Measurements from ENCODE around the gene ONECUT1.
"Not testable (repeated sequence)": the region's sequence is repeated elsewhere in the genome, so short reads cannot be mapped to it uniquely, and the experiment has no call there.

Gene ONECUT1

DNA sequence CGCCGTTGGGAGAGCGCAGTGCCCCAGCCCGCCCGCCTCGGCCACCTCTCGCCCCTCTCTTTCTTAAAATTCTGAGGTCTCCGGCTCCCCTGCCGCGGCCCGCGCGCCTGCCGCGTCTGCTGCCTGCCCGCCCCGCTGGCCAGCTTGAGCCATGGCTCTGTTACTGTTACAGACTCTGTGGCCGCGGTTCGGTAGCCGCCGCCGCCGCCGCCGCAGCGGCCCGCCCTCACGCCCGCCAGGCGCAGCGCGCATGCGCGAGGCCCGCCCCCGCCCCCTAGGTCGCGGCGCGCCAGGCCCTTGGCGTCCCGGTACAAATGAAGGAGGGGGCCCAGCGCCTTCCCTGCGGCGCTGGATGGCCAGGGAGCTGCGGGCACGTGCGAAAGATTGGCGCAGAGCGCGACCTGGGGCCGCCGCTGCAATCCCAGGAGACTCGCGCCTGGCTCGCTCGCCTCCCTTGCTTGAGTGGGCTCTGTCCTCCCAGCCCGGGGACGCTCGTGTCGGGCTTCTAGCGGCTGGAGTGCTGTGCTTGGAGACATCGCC lies at the start of gene ONECUT1:
Gene ONECUT1 (minus strand): TSS at position 168 of the 540 bp plus-strand sequence. CDS start 452 bp downstream, outside the sequence.
- H3K27ac ChIP-seq, result no peak within 1 kb of the TSS
- DNase-seq (ENCODE audit: low read depth, low spot score), result no peak

DNA sequence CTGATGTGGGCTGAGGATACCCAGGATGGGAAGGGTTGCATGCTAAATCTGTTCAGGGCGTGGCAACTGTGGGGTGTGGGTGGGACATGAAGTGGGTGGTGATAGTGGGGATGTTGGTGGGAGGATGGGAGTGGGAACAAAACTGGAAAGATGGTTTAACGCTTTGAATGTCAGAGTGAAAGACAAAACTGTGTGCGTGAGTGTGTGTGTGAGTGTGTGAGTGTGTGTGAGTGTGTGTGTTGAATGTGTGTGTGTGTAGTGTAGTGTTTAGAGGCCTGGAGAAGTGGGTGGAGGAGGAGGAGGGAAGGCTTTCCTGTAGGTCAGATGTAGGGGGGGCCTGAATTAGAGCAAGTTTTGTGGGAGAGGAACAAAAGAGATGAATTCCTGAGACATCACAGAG lies 44.2 kb upstream of the ONECUT1 start:
- no peak overlapping the region for H3K27ac ChIP-seq
- no peak for DNase-seq (ENCODE audit: low read depth, low spot score)

DNA sequence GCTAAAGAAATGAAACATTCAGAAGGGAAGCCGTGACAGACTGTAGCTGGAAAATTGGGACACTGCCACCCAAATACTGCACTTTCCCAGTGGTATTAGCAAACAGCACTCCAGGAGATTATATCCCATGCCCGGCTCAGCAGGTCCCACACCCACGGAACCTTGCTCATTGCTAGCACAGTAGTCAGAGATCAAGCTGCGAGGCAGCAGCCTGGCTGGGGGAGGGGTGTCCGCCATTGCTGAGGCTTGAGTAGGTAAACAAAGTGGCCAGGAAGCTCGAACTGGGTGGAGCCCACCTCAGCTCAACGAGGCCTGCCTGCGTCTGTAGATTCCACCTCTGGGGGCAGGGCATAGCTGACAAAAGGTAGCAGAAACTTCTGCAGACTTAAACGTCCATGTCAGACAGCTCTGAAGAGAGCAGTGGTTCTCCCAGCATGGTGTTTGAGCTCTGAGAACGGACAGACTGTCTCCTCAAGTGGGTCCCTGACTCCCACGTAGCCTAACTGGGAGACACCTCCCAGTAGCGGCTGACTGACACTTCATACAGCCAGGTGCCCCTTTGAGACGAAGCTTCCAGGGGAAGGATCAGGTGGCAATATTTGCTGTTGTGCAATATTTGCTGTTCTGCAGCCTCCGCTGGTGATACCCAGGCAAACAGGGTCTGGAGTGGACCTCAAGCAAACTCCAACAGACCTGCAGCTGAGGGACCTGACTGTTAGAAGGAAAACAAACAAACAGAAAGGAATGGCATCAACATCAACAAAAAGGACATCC lies 34.2 kb upstream of the ONECUT1 start:
- not testable (repeated sequence) for DNase-seq (ENCODE audit: low read depth, low spot score); H3K27ac ChIP-seq

DNA sequence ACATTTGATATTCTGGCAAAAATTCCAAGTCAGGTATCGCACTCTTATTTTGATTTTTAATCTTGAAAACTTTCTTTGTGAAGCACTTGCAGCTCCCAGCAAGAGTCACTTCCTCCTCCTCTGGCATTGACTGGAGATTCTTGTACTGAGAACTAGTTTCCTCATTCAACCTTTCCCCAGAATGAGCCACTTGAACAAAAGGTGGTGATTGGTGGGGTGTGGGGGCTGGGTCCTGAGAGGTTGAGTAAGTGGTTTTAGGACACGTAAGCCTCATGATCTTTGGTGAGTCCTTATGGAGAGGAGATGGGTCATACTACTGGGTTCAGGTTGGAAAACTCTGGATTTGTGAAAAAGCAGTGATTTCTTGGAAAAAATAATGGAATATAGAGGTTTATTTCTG lies 32.3 kb upstream of the ONECUT1 start:
- no peak for DNase-seq (ENCODE audit: low read depth, low spot score)
- H3K27ac ChIP-seq, result no peak overlapping the region

DNA sequence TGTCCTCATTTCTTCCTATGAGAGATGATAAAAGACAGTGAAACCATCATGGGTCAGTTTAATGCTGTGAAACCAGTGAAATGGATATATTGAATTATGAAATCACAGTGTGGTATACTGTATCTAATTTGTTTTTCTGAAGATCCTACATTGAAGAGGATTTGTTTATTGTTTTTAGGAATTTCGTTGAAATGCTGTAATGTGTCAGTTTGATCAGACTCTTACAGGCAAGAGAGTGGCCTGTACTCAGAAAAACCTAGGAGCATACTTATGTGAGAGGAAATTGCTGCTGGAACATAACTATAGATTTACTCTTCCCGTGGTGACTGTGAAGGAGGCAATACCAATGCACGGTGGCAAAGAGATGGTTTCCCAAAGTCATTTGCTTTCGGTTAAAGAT lies 29.1 kb upstream of the ONECUT1 start:
- H3K27ac ChIP-seq, result no peak overlapping the region

DNA sequence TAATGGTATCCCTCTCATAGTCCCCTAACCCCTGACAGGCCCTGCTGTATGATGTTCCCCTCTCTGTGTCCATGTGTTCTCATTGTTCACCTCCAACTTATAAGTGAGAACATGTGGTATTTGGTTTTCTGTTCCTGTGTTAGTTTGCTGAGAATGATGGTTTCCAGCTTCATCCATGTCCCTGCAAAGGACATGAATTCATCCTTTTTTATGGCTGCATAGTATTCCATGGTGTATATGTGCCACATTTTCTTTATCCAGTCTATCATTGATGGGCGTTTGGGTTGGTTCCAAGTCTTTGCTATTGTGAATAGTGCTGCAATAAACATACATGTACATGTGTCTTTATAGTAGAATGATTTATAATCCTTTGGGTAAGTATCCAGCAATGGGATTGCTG lies 25.8 kb upstream of the ONECUT1 start:
- not testable (repeated sequence) for H3K27ac ChIP-seq; DNase-seq (ENCODE audit: low read depth, low spot score)

More for the DNA sequence above, 29.1 kb upstream of the ONECUT1 start:
- no peak for DNase-seq (ENCODE audit: low read depth, low spot score)

DNA sequence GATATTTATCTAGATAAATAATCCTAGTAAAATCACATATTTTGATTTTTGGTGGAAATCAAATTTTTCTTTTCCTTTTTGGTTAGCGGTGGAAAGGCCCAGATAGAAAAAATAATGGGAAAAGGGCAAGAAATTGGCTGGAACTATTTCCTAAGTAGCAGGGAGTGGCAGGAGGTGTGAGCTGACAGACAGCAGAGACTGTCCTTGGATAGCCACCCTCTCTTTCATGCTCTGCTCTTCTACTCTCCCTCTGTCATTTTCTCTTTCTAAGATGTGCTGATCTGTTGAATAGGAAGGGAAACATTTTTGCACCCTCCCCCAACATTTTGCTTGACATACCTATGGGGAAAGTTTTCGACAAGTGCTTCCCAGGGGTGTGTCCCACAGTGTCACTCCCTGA lies 18.9 kb upstream of the ONECUT1 start:
- no peak for DNase-seq (ENCODE audit: low read depth, low spot score)

DNA sequence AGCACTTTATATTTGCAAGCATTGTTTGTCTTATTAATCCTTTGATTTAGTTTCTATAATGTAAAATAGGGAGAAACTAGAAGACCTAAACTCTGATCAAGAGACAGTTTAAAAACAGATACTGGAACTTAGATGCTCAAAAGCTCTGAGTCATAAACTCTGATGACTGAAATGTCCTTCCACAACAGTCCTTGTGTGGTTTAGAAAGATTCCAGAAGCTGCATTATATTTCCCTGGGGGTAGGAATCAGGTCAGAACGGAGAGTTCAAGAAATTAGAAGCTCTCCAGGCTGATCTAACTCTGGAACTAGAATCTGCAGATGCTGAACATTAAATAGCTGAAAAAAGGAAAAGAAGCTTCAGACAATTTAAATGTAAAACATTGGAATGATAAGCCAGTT lies 18.3 kb upstream of the ONECUT1 start:
- H3K27ac ChIP-seq, result no peak overlapping the region
- no peak for DNase-seq (ENCODE audit: low read depth, low spot score)

More for the DNA sequence above, 18.9 kb upstream of the ONECUT1 start:
- H3K27ac ChIP-seq, result no peak overlapping the region

DNA sequence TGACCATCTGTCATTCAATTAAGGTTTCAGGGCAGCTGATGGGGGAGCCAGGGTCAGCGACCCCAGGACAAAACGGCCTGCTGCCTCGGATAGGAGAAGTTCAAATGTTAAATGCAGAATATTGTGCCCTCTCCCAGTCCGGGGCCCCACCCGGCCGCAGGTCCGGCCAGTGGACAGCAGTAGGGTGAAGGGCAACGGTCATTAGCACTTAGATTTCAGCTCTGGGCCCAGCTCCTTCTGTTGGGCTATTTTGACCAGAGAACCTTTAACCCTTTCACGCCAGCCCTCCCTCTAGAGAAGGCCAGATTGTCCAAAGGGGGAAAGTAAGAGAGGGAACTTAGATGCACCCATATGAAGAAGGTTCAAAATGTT lies 16.1 kb upstream of the ONECUT1 start:
- H3K27ac ChIP-seq, result no peak overlapping the region
- DNase-seq (ENCODE audit: low read depth, low spot score), result no peak

DNA sequence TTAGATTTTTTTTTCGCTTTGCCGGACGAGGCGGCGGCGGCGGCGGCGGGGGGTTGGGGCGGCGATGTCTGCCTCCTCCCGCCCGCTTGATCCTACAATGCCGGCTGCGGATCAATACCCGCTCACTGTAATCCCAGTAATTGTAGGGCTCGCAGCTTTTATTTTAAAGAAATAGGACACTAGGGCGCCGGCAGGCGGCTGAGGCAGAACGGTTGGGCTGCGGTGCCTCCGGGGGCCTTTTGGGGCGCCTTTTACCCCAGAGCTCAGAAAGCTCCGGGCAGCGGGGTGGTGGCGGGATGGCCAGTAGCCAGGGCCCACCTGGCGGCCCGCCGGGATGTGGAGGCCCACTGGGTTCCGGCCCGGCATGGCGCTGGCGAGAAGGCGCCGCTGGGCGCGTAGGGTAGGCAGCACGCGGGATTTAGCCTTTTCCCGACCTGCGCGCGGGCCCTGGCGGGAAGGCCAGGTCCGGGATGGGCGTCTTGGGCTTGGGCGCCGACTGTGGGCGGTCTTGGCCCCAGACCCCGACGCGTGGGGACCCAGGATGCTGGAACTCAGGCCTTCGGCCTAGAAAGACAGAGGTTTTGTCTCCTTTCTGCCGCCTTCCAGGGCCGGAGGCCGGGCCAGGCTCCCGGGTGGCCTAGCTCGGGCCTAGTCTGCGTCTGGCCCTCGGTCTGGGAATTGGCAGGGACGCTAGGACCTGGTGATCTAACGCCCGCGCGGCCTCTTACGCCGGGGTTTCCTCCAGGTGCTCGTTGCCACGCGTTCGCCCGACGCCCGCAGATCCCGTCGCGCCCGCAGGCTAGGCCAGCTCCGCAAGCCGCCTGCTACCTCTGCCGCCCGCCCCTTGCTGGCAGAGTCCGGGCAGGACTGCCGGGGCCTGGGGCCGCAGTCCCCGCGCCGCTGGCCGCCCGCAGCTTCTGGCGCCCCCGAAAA lies 15.5 kb upstream of the ONECUT1 start:
- DNase-seq (ENCODE audit: low read depth, low spot score), result no peak
- no peak overlapping the region for H3K27ac ChIP-seq

DNA sequence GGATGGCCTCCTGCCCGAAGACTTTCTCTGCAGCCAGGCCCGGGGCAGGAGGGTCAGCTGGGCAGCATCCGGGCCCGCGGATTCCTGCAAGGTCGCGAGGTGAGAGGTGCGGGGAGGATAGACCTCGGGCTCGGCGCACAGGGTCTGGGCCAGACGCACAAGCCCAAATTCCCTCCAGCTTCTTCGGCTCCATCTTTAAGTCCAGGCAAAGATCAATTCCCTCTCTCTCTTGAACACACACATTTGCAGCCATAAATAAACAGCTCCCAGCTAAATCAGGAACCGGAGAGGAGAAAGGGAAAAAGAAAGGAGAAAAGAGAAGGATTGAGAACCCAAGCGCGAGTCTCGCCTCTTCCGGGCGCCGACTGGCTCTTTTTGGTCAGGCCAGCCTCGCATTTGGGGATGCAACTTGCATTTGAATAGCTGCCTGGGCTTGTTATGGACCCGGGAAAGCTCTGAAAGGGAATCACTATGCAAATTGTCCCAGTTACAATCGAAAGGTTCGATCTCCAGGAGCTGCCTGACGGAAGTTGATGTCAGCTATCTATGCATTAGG lies 14.5 kb upstream of the ONECUT1 start:
- DNase-seq (ENCODE audit: low read depth, low spot score), result no peak
- H3K27ac ChIP-seq, result no peak overlapping the region

DNA sequence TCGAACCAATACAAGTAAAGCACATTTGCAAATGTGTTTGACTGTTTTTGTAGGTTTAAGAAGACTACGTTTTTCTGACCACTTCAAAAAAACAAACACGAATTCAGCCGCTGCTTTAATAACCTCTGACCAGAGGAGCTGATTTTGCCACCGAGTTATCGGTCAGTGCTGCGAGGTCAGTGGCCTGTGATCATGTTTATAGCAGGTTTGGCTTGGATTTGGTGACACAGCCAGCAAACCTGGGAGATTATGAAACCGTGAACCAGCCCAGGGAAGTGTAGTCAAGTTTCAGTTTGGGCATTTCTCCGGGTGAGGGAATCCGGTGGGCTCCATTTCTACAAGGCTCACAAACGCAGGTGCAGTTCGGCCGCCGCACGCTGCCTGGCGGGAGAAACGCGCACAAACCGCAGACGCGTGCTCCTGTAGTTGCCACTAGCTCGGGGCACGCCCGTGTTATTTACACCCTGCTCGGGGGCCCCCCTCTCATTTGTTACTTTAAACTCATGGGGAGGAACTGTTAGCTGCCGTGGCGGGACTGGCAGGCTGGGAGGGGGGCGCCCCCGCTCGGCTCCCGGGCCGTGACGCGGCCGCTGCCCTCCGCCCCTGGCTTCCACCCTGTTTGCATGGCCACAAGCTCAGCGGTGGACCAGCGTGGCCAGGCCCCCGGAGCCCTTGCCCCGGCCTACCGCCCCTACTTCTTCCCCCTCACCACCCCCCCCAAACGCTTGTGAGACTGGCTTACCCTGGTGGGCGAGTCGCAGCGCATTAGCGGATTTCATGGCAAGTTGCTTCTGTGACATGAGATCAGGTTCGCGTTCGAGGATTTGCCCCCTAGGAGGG lies 13.6 kb upstream of the ONECUT1 start:
- no peak for DNase-seq (ENCODE audit: low read depth, low spot score)
- no peak overlapping the region for H3K27ac ChIP-seq

DNA sequence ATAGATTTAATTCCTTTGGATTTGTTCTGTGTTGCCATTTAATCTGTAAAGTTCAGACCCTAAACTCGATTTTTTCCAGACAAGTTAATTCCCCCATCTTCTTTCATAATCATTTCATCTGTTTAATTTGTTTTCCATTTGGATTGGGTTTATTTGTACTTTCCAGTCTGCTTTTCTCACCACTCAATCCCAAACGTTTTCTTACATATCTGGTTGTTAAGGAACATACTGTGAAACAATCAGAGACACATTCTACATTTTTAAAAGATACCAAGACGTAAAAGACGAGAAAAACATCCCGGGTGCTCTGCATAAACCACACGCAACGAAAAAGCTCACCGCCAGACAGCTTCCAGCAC lies 13.0 kb upstream of the ONECUT1 start:
- H3K27ac ChIP-seq, result no peak overlapping the region

DNA sequence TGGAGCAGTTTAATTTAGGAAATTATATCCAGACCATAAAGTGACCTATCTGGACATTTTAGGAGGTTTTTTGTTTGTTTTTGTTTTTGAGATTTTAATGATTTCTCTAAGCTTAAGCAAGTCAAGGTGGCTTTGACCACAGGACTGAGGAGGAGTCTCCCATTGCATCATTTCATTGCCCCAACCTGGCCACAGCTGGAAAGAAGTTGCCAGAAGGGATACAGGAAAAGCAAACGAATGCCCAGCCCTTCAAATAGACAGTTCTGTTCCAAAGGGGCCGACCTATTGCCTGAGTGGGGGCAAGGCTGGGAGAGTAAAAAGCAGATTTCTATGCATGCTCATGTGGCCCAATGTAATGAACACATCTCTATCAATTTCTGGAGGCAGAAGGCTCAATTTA lies 12.0 kb upstream of the ONECUT1 start:
- H3K27ac ChIP-seq, result no peak overlapping the region
- DNase-seq (ENCODE audit: low read depth, low spot score), result no peak

More for the DNA sequence above, 13.0 kb upstream of the ONECUT1 start:
- no peak for DNase-seq (ENCODE audit: low read depth, low spot score)

DNA sequence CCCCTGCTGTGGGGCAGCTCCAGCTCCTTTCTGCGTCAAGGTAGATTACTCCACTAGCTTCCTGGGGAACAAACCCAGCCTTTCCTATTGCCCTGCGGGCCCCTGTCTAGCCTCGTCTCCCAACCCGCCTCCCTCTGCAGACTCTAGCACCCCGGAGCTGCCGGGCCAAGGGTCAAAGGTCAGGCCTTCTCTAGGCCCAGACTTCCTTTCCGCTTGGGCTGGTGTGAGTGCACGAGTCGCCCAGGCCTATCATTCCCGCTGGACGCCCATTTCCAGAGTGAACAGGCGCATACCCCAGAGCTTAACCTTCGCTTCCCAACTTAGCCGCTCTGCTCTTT lies 11.6 kb upstream of the ONECUT1 start:
- no peak overlapping the region for H3K27ac ChIP-seq

DNA sequence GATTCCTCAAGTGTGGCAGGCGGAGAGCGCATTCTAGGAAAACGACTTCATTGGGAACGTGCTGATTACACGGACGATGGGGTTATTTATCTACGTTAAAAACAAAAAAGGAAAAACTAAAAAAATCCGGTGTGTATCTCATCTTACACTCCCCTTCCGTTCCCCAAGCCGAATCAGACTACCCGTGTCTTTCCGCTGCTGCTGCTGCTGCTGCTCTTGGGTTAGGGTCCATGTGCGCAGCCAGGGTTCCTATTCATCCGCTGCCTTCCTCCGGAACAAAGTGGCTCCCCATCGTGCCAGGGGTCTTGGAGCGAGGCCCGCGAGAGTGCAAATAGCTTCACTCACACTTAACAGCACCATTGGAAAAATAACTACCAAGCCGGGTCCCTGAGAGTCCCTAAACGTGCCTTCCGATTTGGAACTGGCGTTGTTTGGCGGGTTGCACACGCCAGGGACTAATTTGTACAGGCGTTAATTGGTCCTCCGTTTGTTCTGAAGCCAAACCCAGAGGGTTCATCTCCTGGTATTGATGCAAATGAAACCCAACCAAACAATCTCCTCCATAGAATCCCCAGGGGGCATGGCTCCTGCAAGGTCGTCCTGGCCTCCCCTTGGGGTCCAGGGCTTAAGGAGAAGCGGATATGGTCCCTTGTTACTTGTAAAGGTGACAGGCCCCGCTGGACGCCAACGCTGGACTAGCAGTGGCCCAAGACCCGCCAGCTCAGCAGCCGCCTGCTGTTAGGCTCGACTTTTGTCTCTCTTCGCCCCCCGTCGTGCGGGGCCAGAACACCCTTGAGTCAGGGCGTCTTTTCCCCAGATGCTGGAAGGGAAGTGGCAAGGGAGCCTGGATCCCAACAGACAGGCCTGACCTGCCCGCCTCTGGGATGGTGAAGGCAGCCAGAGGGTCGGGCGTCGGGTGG lies 11.0 kb upstream of the ONECUT1 start:
- DNase-seq (ENCODE audit: low read depth, low spot score), result no peak
- H3K27ac ChIP-seq, result no peak overlapping the region

More for the DNA sequence above, 11.6 kb upstream of the ONECUT1 start:
- no peak for DNase-seq (ENCODE audit: low read depth, low spot score)

DNA sequence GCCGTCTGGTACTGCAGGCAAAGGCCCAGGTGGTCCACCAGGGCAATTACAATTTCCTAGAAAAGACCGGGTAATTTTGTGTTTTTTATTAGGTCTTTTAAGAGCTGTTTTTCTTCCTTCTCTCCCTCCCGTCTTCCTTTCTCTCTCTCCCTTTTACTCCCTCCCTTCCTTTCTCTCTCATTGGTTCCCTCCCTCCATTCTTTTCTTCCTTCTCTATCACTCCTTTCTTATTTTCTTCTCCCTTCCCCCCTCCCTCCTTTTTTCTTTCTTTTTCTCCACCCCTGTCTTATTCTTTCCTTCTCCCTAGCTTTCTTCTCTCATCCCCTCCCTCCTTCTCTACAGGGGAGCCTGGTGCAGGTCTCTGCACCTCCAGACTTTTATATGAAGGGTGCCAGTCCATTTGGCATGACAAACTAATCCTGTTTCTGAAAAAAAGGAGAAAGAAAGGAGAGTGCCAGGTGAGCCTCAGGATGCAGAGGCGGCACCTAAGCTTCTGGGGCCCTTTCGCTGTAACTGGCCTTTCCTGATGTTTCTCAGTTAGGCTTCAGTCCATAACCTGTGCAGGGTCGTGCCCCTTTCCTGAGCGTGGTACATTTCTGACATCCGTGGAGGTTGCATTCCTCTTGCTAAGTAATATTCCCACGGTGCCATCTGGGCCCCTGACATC lies 9.1 kb upstream of the ONECUT1 start:
- H3K27ac ChIP-seq, result no peak overlapping the region
- no peak for DNase-seq (ENCODE audit: low read depth, low spot score)

DNA sequence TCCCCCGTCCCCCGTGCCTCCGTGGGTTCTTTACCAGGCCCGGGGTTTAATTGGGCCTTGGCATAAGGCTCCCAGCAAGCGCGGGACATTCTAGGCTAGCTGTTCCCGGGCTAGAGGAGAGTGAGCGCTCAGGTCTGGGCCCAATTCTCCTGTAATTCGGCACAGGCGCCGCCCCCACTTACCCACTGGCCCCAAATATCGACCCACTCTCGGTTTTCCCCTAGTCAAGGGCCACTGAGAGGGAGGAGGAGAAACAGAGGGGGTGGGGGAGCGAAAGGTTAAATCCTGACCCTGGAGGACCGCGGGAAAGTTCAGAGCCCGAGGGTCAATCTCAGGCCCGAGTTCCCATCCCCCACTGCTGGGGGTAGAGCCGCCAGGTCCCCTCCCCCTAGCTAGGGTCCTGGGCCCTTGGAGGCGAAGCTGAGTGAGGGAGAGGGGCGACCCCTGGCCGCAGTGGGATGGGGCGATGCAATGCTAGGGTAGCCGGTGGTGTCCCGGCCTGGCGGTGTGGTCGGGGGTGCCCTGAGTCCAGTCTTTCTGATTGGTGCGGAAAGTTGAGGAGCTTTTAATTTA lies 8.5 kb upstream of the ONECUT1 start:
- H3K27ac ChIP-seq, result no peak overlapping the region
- no peak for DNase-seq (ENCODE audit: low read depth, low spot score)
